Gastroesophageal sphincter (tissue), 3 donors: ENCODE data around the gene CCDC159.

Experiments used
- POLR2A ChIP-seq, 2 donors: fragments of 450-650 bp; IDR thresholded peaks; one replicate each; pipeline ENCODE4 v1.6.1; 2017; ENCODE audit warnings: antibody characterized with exemption in 2 of 2, mild to moderate bottlenecking in 2 of 2, moderate library complexity in 1 of 2
- TF ChIP-seq, protein P1 (sequence below), 4 experiments: fragments of 200-600 bp in 2 of 4; fragments of 450-650 bp in 2 of 4; sonication (generic) in 1 of 4; IDR thresholded peaks; one replicate each; pipeline ENCODE4 v1.5.1; 2017 to 2019; ENCODE audit warnings: antibody characterized with exemption in 4 of 4, mild to moderate bottlenecking in 2 of 4, moderate library complexity in 2 of 4

DNA sequence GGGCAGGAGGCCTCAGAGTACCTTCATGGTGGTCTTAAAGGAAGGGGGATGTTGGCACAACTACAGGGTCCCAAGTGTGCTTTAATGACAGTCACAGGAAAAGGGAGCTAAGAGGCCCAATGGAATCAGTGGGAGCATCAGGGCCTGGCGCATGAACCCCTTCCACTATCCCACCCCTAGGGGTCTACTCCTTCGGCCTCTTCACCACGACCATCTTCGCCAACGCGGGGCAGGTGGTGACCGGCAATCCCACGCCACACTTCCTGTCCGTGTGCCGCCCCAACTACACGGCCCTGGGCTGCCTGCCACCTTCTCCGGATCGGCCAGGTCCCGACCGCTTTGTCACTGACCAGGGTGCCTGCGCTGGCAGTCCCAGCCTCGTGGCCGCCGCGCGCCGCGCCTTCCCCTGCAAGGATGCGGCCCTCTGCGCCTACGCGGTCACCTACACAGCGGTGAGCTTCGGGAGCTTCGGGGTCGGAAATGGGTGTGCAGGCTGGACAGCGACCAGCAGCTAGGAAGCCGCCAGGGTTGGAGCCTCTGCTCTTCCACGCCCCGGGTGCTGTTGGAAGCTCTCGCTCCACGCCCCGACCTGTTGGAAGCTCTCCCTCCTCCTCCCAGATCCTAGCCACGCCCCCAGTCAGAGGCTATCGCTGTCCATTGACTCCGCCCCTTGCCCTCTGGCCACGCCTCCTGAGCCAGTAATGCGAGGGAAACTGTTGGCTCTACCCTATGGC lies 14.9 kb downstream of the CCDC159 start:
- TF ChIP-seq POLR2A (IDR thresholded peaks at IDR 0.05): no peak
- TF ChIP-seq, protein P1, sequence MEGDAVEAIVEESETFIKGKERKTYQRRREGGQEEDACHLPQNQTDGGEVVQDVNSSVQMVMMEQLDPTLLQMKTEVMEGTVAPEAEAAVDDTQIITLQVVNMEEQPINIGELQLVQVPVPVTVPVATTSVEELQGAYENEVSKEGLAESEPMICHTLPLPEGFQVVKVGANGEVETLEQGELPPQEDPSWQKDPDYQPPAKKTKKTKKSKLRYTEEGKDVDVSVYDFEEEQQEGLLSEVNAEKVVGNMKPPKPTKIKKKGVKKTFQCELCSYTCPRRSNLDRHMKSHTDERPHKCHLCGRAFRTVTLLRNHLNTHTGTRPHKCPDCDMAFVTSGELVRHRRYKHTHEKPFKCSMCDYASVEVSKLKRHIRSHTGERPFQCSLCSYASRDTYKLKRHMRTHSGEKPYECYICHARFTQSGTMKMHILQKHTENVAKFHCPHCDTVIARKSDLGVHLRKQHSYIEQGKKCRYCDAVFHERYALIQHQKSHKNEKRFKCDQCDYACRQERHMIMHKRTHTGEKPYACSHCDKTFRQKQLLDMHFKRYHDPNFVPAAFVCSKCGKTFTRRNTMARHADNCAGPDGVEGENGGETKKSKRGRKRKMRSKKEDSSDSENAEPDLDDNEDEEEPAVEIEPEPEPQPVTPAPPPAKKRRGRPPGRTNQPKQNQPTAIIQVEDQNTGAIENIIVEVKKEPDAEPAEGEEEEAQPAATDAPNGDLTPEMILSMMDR (IDR thresholded peaks at IDR 0.05): no peak
